NCI-H2029 treated with DMSO at 0.1 percent for 48 hours (cell line): Measurements from ENCODE around the gene LENG1.
"Not testable (repeated sequence)": the region's sequence is repeated elsewhere in the genome, so short reads cannot be mapped to it uniquely, and the experiment has no call there.

Experiments used
- DNase-seq: peaks from one replicate; lab custom pipeline; 2025; lab: John Stamatoyannopoulos, UW

LENG1 gene

DNA sequence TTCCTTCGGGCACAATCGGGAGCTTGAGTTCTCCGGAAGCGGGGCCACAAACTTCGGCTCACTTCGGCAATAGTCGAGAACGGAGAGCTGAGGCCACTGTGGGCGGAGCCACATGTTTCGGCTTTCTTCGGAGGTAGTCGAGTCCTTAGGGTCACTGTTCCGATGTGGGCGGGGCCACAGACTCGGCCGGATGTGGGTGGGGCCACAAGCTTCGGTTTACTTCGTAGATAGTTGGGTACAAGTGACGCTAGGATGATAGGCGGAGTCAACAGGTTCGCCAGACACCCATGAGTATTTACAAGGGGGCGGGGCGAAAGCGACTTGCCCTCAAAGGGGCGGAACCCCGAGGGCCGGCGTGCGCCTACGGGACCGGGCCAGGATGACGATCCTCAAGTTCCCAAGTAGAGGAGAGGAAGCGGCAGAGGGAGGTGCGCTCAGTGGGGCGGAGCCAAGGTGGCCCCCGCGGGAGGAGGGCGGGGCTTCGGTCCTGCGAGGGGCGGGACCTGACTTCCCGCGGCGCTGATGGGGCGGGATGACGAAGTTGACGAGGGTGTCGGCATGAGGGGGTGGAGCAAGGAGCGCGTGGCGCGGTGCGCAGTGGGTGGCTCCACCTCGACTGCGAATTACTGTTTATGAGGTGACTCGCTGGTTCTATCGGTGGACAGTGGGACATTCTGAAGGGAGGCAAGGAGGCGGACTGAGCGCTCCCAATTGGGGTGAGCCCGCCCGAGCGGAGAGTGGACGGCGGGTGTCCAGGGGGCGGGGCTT, 30.4 kb upstream of the LENG1 start:
- peak; percentile 99 for DNase-seq

DNA sequence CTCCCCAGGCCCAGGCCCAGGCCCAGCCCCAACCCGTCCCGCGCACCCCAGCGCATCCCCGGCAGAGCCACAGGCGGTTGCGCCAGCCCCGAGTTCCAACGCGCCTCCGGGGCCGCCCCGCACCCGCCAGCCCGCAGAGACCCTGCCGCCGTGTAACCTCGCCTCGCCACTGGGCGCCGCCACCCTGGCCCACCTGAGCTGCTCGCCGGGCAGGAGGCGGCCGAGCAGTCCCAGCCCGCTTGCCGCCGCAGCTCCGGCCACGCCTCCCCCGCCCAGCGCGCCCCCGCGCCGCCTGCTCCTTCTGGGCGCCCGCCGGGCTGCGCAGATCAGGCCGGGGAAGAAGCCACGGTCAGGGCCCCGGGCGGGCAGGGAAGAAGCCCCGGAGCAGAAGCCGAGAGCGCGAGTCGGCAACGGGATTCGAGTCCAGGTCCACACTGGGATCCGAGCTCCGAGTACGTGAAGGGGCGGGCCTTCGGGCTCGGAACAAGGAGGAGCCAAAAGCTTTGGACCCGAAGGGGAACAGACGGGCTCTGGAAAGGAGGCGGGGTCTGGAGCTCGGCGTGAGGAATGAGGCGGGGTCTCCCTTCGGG, 29.7 kb upstream of the LENG1 start, which contains the start of gene MBOAT7:
Gene MBOAT7 (minus strand): TSS at position 436 of the 590 bp plus-strand sequence. CDS start 1,072 bp downstream, outside the sequence.
- DNase-seq: no peak

DNA sequence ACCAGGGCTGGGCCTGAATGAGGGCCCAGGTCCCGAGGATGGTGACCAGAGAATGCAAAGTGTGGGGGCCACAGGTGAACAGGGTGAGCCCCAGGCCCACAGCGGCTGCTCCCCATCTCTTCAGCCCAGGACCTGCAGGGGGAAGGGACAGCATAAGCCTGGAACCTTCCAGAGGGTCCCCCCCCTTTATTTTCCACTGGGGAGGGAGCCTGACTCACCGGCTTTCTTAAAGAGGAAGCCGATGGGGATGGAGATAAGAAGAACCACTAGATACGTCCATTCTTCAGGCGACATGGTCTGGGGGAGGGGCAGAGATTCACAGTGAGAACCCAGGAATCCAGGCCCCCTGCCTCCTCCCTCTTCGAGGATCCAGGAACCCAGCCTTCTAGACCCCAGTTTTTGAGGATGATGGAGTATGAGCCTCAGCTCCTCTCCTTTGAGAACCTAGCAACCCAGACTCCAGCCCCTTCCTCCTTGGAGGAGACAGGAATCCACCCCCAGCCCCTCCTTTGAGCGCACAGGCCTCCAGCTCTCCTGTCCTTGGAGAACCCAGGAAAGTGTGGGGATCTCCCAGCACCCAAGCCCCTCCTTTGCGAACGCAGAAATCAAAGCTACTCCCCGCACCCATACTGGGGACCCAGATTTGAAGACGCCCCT, 28.8 kb upstream of the LENG1 start:
- DNase-seq: no peak

DNA sequence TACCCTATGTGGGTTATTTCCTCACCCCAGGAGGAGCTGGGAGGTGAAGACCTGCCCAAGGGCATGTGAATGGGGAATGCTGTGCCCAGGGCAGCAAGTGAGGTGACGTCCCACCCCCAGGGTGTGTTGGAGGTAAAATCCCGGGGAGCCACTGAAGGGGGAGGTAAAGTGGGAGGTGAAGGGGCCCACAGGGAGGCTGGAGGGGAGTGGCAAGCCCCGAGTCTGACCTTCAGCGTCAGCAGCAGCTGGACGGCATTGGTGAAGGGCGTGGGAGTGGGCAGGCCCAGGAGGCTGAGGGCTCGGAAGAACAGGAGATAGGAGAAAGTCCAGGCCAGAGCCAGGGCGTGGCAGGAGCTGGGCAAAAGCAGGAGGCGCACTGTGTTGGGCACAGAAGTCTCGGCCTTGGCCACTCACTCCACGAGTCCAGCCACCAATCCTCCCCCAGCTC, 27.4 kb upstream of the LENG1 start:
- no peak for DNase-seq

DNA sequence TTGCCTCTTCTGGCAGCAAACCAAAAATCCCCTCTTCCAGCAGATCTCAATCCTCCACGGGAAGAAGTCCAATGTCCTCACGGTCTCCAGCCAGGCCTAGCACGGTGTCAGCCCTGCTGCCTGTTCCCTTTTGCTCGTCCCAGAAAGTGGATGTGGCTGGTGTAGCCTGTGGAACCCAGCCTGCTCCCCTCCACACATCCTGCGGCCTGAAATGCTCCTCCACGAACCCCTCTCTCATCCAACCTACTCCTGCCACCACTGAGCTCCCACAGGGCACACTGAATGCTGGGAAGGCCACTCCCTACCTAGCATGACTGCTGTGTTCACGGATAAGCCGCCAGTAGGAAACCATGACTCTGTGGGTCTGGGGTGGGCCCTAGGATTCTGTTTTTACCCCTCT, 26.8 kb upstream of the LENG1 start:
- DNase-seq: no peak

DNA sequence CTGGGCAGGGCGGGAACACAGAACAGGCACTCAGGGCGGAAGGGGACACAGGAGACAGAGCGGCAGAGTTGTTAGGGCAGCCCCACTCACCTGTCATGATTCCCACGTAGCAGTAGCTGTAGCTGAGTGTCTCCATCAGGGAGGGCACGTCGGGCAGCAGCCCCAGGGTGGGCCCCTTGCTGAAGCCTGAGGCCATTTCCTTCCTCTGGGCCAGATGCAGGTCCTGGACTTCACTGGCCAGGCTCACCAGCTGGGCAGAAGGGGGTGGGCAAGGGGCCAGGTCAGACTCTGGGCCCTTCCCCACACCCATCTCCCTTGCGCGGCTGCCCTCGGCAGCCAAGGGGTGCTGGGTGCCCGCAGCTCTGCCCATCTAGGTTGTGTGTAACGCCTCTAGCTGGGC, 23.9 kb upstream of the LENG1 start:
- DNase-seq: no peak

DNA sequence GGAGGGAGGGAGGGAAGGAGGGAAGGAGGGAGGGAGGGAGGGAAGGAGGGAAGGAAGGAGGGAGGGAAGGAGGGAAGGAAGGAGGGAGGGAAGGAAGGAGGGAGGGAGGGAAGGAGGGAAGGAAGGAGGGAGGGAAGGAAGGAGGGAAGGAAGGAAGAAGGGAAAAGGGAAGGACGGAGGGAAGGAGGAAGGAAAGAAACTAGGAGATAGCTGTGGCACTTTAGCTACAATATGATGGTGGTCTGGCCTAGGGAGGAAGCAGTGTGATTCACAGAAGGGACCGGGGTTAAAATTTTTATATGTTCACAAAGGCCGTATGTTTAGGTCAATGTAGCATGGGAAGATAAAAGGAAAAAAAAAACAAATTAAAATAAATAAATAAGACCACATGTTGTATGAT, 22.4 kb upstream of the LENG1 start:
- DNase-seq: not testable (repeated sequence)

DNA sequence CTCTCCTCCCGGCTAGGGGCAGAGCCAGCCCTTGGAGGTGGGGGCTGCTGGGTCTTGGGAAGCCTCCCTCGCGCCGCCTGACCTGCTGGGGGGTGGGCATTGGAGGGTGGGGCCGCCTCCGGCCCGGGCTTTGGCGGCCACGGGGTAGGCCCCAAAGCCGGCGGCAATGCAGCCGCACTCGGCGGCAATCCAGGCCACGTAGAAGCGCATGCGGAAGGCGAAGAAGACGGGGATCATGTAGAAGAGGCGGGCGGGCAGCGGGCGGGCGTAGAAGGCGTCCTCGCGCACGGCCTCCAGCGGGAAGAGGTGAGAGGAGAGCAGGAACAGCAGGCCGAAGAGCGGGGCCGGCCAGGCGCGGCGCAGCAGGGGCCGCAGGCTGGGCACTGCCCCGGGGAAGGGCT, 21.2 kb upstream of the LENG1 start:
- no peak for DNase-seq

DNA sequence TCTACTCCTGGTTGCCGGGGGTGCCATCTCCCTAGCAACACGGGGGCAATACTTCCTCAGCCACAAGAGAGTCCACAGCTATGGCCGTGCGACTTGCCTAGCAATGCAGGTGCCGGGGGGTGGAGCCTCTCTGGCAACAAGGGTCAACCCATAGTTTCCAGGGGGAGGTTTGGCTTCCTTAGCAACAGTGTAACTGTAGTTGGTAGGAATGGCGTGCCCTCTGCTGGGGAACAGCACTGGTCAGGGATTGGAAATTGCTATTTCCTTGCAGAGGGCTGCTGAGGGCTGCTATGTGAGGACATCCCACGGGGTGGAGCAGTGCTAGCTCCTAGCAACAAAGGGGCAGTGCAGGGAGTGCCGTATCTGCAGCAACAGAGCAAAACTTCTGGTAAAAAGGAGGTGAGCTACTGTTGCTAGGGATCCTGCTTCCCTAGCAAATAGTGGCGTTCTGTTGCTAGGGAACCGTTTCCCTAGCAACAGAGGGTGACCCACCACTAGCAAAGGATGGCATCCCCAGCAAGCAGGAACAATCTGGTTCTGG, 20.5 kb upstream of the LENG1 start:
- DNase-seq: no peak

DNA sequence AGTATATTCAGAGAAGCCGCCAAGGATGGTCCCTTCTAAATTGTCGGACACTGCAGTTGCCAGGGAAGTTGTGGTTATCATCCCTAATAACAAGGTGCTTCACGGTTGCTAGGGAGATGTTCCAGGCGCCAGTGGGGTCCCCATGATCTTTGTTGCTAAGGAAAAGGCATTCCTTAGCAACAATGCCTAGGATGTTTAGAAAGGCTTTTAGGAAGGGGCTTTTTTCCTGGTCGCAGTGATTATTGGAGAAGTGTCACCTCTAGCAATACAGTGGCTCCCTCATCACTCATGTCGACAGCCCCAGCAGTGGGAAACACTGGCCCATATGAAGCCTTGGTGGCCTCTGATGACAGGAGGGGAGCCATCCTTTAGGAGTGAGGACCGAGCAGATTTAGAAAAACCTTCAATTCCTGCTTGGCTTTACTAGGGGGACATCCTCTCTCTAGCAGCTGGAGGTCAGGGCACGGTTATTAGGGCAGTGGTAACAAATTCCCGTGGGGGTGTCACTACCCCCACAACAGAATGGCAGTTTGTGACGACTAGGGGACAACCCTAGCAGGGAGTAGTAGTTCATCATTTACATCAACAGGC, 19.8 kb upstream of the LENG1 start:
- no peak for DNase-seq

DNA sequence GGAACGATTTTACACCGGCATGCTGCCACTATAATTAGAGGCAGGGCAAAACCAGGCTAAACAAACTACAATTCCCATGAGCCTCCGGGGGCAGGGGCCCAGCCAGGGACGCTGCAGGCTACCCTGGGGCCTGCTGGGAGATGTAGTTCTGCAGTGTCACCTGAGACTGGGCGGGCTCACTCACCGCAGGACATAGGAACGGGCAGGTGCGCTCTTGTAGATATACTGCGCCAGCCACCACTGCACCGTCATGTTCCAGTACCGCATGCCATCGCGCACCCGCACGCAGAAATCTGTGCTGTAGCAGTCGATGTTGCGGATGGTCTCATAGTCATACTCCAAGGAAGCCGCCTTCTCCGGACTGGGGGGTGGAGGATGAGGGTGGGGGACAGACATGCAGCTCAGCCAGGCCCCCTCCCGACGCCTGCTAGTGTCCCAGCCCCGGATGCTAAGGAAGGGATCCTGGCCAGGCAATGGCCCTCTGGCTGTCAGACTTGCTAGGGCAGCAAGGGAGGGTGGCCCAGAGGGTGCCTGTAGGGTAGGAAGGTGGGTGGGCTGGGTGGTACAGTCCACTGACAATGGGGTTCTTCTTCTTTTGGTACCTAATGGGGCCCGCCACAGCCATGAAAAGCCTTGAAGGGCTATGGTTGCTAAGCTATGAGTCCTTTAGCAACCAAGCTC, 19.2 kb upstream of the LENG1 start:
- peak; percentile 66 for DNase-seq

DNA sequence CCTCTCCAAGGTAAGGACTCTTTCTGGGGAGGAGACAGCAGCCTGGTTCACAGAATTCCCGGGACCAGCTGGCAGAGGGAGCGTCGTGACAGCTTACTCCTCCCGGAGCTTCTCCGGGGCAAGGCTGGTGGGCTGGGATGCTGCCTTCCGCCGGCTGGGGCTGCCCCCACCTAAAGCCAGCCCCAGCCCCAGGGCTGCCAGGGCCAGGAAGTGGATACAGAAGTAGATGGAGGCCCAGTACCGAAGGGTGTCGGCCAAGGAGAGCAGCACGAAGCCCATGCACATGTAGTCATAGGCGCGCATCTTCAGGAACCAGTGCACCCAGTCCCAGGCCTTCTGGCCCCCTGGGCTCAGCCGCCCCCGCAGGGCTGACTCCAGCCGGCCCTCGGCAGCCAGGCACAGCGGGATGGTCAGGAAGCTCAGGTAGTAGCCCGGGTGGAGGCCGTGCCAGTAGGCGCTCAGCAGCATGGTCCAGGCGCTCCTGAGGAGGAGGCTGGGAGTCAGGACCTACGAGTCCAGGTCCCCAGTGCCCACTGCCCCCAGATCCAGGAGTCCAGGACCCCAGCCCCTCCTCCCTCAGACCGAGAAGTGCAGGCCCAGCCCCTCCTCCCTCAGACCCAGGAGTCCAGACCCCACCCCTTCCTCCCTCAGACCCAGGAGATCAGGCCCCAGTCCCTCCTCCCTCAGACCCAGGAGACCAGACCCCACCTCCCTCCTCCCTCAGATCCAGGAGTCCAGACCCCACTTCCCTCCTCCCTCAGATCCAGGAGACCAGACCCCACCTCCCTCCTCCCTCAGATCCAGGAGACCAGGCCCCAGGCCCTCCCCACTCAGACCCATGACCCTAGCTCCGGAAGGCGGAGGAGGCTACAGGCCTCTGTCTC, 14.7 kb upstream of the LENG1 start:
- no peak for DNase-seq

DNA sequence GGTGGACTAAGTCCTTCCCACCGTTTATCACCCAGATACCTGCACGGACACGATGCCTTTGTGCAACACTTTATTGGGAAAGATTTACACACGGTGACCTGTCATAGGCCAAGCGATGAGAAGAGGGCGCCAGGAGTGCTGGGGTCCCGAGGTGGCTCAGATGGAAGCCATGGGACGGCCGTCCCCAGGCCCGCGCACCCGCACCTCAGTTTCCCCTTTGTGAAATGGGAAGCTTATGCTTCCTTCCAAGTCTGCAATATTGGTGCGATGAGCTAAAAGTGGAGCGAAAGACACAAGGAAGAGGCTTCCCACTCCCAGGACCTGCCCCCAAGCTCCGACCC, 13.8 kb upstream of the LENG1 start:
- DNase-seq: no peak

DNA sequence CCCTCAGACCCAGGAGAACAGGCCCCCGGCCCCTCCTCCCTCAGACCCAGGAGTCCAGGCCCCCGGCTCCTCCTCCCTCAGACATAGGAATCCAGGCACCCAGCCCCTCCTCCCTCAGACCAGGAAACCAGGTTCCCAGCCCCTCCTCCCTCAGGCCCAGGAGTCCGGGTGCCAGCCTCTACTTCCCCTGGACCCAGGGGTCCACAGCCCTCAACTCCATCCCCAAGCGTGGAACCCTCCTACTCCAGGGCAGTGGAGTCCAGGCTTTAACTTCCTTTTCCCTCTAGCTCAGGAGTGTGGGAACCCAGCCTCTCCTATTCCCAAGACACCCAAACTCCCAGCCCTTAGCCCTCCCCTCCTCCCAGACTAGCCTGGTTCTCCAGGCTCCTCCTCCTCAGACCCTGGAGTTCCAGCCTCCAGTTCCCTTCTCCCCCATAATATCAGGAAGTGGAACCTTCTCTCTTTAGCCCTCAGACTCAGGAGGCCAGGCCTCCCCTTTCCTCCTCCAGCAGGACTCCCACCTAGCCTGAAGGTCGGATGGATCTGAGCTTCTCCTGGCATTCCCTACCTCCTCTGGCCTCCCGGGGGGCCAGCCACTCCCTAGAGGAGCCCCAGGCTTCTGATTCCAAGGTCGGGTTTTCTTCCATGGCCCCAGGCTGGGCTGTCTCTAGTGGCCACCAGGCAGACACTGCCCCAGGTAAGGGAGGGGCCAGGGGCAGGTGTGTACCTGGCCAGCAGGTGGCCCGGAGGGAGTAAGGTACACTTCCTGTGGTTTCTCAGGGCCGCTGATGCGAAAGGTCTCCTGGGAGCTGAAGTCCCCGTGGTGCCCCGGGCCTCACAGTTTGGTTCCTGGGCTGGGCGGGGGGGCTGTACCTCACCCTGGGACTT, 13.2 kb upstream of the LENG1 start, which contains the start of gene TMC4:
Gene TMC4 (minus strand): TSS at position 690 of the 888 bp plus-strand sequence. CDS start 43 bp downstream, at position 647.
- peak; percentile 59 for DNase-seq

DNA sequence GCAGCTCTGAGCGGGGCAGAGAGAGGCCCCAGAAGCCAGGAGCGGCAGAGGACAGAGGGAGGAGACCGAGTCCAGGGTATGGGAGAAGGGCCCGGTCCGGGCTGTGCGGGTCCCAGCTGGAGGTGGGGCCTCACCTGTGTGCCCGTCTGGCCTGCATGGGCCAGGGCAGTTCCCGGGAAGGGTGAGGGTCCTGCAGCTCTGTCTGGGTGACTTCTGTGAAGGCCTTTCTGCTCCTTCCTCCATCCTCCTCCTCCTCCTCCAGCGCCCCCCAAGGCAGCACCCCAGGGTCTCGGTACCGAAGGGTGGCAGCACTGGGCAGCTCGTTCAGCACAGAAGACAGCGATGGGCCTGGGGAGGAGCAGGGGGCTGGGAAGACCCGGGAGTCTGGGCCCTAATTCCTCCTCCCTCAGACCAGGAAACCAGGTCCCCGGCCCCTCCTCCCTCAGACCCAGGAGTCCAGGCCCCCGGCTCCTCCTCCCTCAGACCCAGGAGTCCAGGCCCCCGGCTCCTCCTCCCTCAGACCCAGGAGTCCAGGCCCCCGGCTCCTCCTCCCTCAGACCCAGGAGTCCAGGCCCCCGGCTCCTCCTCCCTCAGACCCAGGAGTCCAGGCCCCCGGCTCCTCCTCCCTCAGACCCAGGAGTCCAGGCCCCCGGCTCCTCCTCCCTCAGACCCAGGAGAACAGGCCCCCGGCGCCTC, 12.4 kb upstream of the LENG1 start:
- DNase-seq: not testable (repeated sequence)

DNA sequence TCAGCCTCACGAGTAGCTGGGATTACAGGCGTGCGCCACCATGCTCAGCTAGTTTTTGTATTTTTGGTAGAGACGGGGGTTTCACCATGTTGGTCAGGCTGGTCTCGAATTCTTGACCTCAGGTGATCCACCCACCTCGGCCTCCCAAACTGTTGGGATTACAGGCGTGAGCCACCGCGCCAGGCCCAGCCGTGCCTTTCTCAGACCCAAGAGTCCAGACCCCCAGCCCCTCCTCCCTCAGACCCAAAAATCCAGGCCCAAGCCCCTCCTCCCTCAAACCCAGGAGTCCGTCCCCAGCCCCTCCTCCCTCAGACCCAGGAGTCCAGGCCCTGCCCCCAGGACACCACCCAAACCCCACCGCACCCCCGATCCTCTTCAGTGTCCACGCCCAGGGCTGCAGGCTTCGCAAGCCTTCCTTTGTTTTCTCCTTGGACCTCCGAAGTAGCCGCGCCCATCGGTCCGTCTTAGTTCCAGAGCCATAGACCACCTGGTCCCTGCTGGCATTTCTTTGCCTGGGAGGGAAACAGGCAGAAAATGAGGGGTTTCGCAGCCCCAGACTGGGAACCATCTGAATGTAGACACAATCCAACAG, 9.7 kb upstream of the LENG1 start:
- DNase-seq: no peak

DNA sequence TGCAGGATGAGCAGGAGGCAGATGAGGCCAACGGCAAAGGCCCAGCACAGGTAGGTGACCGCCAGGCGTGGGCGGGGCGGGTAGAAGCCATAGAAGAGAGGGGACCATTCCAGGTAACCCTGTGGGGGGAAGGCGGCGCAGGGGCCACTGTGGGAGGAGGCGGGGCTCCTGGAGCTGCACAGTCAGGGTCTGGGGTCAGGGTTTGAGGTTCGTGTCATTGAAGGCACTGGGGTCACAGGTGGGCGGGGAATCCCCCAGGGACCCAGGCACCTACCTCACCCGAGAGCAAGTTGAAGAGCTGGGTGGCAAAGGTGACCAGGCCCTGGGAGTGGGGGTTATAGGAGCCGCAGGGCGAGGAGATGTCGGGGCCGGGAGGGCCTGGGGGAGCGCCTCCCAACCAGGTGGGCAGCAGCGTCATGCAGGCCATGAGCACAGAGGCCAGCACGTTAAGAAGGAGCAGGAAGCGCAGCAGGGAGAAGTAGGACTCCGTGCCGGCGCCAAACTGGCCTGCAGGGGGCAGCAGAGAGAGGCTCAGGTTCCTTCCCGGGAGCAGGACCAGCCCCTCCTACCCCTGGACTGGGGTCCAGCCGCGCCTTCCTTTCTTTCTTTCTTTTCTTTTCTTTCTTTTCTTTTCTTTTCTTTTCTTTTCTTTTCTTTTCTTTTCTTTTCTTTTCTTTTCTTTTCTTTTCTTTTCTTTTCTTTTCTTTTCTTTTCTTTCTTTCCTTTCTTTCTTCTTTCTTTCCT, 8.8 kb upstream of the LENG1 start:
- peak; percentile 62 for DNase-seq

DNA sequence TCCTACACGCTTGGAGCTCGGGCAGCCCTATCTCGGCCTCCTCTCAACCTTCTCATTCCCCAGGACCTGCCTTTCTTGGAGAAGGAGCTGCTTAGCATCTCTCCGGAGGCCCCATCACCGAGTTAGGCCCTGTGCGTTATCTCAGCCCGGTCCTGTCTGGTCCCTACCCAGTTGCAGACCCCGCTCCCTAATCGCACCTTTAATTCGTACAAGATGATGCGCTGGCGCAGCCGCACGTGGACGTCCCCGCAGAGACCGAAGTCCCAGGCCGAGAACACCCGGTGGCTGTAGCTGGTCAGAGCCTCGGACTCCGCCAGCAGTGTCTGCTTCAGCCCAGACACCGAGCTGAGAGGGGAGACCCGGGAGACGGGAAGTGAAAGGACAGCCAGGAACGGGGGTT, 5.7 kb upstream of the LENG1 start:
- DNase-seq: no peak
